ENCODE measurements around the gene CCDC127.
"Not testable (repeated sequence)": the region's sequence is repeated elsewhere in the genome, so short reads cannot be mapped to it uniquely, and the experiment has no call there.

CCDC127 gene

GRCh38 chr5:231661-232060, 13.7 kb upstream of the CCDC127 start:
- DNase-seq: no peak

GRCh38 chr5:230711-231110, 12.8 kb upstream of the CCDC127 start:
- DNase-seq: no peak

DNA sequence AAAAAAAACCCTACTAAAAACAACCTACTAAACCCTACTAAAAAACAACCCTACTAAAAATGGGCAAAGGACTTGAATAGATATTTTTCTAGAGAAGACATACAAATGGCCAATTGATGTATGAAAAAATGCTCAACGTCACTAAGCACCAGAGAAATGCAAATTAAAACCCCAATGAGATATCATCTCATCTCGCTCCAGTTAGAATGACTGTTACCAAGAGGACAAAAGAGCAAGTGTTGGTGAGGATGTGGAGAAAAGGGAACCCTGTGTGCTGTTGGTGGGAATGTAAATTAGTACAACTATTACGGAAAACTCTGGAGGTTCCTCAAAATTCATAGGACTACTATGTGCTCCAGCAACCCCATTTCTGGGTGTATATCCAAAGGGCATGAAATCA, 10.9 kb upstream of the CCDC127 start:
- no peak for DNase-seq

- not testable (repeated sequence) for DNase-seq
These were observed 9.4 kb upstream of the CCDC127 start for GRCh38 chr5:227375-227774.

GRCh38 chr5:225334-225733, 7.4 kb upstream of the CCDC127 start:
- no peak for DNase-seq

- no peak for DNase-seq
These were observed 5.8 kb upstream of the CCDC127 start for GRCh38 chr5:223791-224190.

DNA sequence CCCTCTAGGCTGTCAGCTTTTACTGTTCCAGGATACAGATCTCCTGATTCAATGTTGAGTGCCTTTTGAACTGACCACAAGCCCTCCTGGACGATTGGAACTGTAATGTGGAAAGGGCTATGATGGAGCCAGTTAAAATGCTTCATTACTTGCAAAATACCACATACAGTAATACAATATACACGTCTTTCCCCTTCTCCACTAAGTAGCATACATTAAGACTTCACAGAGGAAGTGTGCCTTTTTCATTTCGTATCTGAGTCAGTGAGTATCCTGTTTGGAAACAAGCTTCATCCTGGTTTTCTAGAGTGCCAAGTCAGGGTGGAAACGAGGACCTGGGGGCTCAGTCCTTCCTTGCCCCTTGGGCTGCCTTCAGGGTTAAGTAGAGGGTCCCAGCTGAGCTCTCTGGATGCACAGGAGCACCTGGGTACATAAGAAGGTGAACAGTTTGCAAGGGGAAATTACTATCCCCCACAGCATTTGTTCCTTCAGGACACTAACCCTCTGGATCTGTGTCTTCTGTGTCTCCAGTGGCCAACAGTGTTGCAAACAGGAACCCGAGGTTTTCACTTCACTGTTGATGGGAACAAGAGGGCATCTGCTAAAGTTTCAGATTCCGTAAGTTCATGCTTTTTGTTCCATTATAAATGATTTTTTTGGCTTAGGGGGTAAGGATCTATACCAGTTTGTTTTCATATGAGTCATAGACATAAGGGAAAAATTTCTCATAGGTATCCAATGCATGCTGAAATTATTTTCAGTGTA, 5.2 kb upstream of the CCDC127 start:
- DNase-seq: not testable (repeated sequence)

GRCh38 chr5:219991-220390, 2.0 kb upstream of the CCDC127 start:
- DNase-seq: no peak

GRCh38 chr5:219460-219863, 1.5 kb upstream of the CCDC127 start:
- no peak for DNase-seq

DNA sequence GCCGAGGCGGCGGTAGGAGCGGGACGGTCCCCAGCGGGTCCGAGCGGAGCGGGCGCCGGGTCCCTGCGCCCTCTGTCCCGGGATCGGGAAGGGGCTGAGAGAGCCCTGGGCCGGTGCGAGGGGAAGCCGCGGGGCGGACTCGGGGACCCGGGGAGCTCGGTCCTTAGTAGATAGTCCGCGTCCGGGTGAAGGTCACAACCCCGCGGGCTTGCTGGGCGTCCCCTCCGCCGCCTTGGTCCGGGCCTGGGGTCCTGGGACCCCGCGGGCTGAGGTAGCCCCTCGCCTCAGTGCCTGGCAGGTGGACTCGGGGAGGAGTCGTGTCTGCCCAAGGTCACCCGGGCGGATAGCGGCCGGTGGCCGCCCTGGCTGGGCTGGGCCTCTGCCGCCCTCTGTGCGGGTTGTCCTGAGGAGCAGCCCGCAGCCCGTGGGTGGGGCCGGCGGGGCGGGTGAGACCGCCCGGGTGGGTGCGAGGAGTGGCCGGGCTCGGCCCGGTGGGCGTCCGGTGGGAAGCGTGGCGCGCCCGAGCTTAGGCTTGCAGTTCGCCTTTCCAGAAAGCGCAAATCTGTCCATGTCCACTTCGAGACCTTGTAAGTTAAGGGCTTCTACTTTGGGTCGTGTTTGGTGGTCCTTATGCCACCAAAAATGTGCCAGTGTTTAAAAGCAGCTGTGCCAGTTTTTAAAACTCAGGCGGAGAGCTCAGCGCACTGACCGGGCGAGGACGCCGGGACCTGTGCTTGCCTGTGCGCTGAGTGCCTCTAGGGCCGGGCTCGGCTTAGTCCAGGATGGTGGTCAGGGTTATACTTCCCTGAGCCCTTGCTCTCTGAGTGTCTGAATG, 721 bp upstream of the CCDC127 start:
- DNase-seq: peak; percentile 5

- not testable (repeated sequence) for DNase-seq
These were observed 1.9 kb downstream of the CCDC127 start for GRCh38 chr5:216076-216475.

DNA sequence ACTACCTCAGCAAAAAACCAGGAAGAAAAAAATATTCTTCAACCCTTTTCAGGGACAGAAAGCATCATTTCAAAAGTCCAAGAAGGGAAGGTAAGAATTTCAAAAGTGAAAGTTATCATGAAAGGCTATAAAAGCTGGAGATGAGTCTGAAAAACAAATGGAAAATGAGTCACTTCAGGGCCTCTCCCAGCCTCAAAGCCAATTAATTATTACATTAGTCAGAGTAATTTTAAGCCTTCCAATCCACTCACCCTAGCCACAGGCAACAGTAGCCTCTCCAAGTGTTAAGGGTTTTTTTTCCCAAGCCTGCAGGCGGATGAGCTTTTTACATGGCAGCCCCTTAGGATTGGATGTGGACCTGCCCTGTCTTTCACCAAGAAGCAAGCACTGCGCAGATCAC, 2.7 kb downstream of the CCDC127 start:
- not testable (repeated sequence) for DNase-seq

DNA sequence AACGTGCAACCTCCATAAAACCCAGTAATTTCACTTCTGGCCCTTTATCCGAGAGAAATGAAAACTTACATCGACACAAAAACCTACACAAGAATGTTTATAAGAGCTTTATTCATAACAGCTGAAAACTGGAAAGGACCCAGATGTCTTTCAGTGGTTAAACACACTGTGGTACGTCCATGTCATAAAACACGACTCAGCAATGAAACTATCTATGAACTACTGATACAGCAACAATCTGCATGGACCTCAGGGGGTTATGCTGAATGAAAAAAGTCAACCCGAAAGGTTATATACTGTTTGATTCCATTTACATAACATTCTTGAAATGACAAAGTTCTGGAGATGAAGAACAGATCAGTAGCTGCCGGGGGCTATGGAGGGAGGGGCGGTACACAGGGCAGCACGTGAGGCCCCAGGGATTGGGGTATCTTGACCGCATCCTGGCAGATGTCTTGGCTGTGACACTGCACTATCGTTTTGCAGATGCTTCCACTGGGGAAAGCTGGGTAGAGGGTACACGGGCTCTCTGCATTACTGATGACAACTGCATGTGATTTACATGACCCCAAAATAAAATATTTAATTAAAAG, 4.1 kb downstream of the CCDC127 start:
- DNase-seq: no peak

GRCh38 chr5:208449-209114, 9.4 kb downstream of the CCDC127 start:
- DNase-seq: no peak

GRCh38 chr5:207599-207998, 10.4 kb downstream of the CCDC127 start:
- DNase-seq: no peak

GRCh38 chr5:206927-207536, 10.9 kb downstream of the CCDC127 start:
- no peak for DNase-seq

- no peak for DNase-seq
These were observed 11.5 kb downstream of the CCDC127 start for GRCh38 chr5:206406-206805.

DNA sequence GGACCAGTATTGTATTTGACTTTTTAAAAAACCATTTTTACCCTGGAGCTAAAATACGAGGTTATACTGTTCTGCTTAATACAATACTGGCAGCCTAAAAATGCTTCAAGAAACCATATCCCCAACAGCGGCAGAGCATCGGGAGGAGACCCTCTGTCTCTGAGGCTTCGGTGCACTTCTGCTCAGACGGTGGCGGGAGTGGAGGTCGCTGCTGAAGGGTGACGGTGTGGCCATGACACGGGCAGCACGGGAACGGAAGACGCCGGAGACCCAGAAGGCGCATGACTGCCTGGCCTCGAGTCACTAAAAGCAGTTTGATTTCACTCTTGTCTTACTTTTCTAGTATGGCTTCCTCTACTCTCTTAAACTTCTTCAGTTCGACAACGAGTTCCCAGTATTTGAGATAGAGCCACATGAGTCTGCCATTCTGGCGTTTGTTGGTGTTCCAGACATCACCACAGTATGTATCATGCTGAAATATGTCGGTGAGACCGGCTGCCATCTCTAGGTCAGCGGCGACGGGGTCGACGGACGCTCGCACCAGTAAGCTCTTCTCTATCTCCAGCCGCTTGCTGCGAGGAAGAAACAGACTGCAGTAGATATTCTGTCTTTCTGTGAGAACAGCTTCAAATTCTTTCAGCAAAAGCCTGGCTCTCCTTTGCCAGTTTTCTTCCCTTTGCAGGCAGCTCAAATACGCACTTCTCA, 12.8 kb downstream of the CCDC127 start:
- DNase-seq: no peak

- DNase-seq: no peak
These were observed 13.5 kb downstream of the CCDC127 start for GRCh38 chr5:204462-204861.

GRCh38 chr5:204001-204400, 14.0 kb downstream of the CCDC127 start:
- DNase-seq: no peak

DNA sequence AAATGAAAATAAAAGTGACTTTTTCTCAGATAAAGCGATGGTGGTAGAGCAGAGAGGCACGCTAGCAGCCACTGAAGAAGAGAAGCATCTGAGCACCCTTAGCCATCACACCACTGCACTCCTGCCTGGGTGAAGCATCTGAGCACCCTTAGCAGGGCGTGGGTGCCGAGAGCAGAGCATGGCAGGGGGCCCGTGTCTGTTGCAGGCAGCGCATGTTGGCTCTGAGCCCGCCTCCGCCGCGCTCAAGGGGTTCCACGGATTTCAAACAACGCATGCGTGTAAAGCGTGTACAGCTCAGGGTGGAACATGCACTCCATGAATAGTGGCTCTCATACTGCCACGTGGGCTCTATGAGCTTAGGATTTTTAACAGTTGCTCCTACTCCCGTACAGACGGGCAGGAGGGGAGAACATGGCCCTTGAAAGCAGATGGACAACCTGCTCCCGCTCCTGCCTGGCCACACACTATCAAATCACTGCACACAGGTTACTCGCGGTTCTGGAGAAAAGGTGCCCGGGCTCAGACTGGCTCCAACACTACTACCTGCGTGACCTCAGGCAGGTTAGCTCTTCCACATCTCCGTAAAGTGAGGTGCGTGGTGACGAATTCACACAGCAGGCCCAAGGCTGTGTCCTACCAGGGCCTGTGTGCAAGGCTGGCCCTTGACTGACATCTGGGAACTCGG, 14.6 kb downstream of the CCDC127 start:
- no peak for DNase-seq

DNA sequence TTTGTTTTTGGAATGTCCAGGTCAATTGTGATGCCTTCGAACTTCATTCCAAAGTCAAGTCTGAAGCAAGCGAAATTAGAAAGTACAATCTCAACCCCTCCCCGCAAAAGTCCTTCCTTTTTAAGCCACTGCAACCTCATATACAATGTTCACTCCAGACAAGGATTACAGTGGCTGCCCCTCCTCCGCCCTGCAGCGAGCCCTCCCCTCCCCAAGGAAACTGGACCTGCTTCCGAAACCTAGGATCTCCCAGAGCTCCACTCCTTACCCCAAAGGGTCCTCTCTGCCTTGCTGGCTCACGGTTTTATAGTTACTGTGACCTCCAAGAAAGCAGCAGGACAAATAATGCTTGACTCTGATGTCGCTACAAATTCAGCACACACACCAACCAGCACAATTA, 16.3 kb downstream of the CCDC127 start:
- no peak for DNase-seq
